Osteocyte (in vitro differentiated cells): ENCODE data around the gene DPP8. TPM values are rescaled to one million over a fixed set of nuclear protein-coding genes. Genes with fewer than 3 reads are reported as not detected.

ENCODE experiments used
- DNase-seq: peaks from one replicate; pipeline ENCODE4 v3.0.0; 2021; ENCODE audit warnings: mixed read lengths; ENCODE audit not compliant: unreplicated experiment; ENCODE audit errors: extremely low spot score
- H3K27ac Mint-ChIP-seq: one replicate; pipeline ENCODE4 v1.8.0; 2021; ENCODE audit warnings: mild to moderate bottlenecking, mixed read lengths; ENCODE audit not compliant: unreplicated experiment
- H3K27me3 Mint-ChIP-seq: one replicate; pipeline ENCODE4 v1.8.0; 2021; ENCODE audit warnings: mixed read lengths; ENCODE audit not compliant: unreplicated experiment
- H3K36me3 Mint-ChIP-seq: one replicate; pipeline ENCODE4 v1.8.0; 2021; ENCODE audit warnings: mixed read lengths; ENCODE audit not compliant: unreplicated experiment
- H3K4me1 Mint-ChIP-seq: one replicate; pipeline ENCODE4 v1.8.0; 2021; ENCODE audit warnings: mixed read lengths; ENCODE audit not compliant: unreplicated experiment
- H3K4me3 Mint-ChIP-seq: one replicate; pipeline ENCODE4 v1.8.0; 2021; ENCODE audit warnings: mild to moderate bottlenecking, moderate library complexity, mixed read lengths; ENCODE audit not compliant: unreplicated experiment
- H3K9me3 Mint-ChIP-seq: one replicate; pipeline ENCODE4 v1.8.0; 2021; ENCODE audit warnings: mixed read lengths; ENCODE audit not compliant: unreplicated experiment
- CTCF ChIP-seq: fragments of 200-600 bp; sonication (generic); IDR thresholded peaks from 2 replicates; pipeline ENCODE4 v1.5.0; 2021; ENCODE audit warnings: antibody characterized with exemption, mild to moderate bottlenecking, moderate library complexity
- total RNA-seq: library from RNA; stranded (reverse); gene quantifications from 2 replicates; pipeline ENCODE4 v1.2.1, GENCODE V29; 2021

DPP8 gene
- total RNA-seq, 1 donor from 2014 or later, result 34.2 TPM

GRCh38 chr15:65393091-65393490 lies 124.4 kb downstream of the DPP8 start:
- H3K4me1 Mint-ChIP-seq, result no peaks in the 10 kb centered on the region
- no peak for DNase-seq
- H3K27ac Mint-ChIP-seq, result no peak overlapping the region
- H3K36me3 Mint-ChIP-seq, result peaks cover 26% of the 10 kb centered on the region
- H3K4me3 Mint-ChIP-seq, result no peak overlapping the region
- TF ChIP-seq CTCF, result no peak
- no peaks in the 10 kb centered on the region for H3K9me3 Mint-ChIP-seq
- no peaks in the 10 kb centered on the region for H3K27me3 Mint-ChIP-seq

Other genes starting within 250 kb of the DPP8 start
- 9.4 and 9.5 TPM in 2 replicates for gene PARP16, start 230.8 kb downstream of the DPP8 start, total RNA-seq
- not detected in 2 replicates for gene RNU5A-1, start 221.6 kb downstream of the DPP8 start, total RNA-seq
- gene RNU5B-1, start 213.0 kb downstream of the DPP8 start, total RNA-seq, result 18.5 and 32.7 TPM in 2 replicates
- gene IGDCC3, start 139.7 kb downstream of the DPP8 start, total RNA-seq, result 0.16 and 0.48 TPM in 2 replicates
- 36.4 and 36.8 TPM in 2 replicates for gene IGDCC4, start 94.7 kb downstream of the DPP8 start, total RNA-seq
- 81.8 and 83.2 TPM in 2 replicates for gene HACD3, start 12.8 kb upstream of the DPP8 start, total RNA-seq
- 33.6 and 33.9 TPM in 2 replicates for gene INTS14, start 93.4 kb upstream of the DPP8 start, total RNA-seq
- 14.8 and 17.2 TPM in 2 replicates for gene SLC24A1, start 104.2 kb upstream of the DPP8 start, total RNA-seq